Brain microvascular endothelial cell (primary cell): ENCODE measurements around the gene MYO3B.

Source experiments
- DNase-seq: peaks from one replicate; pipeline ENCODE4 v3.0.0-alpha.2; 2020
- H3K27ac ChIP-seq: fragments of 250-450 bp; sonication (Bioruptor Pico); 2 replicates; pipeline ENCODE4 v1.5.1; 2020; ENCODE audit warnings: mild to moderate bottlenecking, moderate library complexity
- H3K27me3 ChIP-seq: fragments of 250-450 bp; sonication (Bioruptor Pico); replicated peaks from 2 replicates; pipeline ENCODE4 v1.5.1; 2020; ENCODE audit warnings: mild to moderate bottlenecking
- H3K36me3 ChIP-seq: fragments of 250-450 bp; sonication (Bioruptor Pico); replicated peaks from 2 replicates; pipeline ENCODE4 v1.5.1; 2020; ENCODE audit warnings: mild to moderate bottlenecking
- H3K4me3 ChIP-seq: 2 replicates; pipeline ENCODE4 v1.5.1; 2011; ENCODE audit warnings: low read depth, mild to moderate bottlenecking, control low read depth, low read length, moderate library complexity
- in situ Hi-C: cut with HindIII; loops from 2 replicates; pipeline ENCODE4 v1.10.0; 2017; ENCODE audit warnings: low sequenced_read_pairs, low pct_ligation_motif_present
- TF ChIP-seq, protein P1 (sequence below): IDR thresholded peaks from 2 replicates; pipeline ENCODE4 v1.5.1; 2011; ENCODE audit warnings: low read depth, mild to moderate bottlenecking, moderate library complexity, low read length, control low read depth, inconsistent platforms; ENCODE audit errors: missing control alignments

MYO3B gene

GRCh38 chr2:170180031-170180566 is 2.2 kb downstream of the MYO3B start:
- H3K4me3 ChIP-seq = no peak overlapping the region
- TF ChIP-seq, protein P1, sequence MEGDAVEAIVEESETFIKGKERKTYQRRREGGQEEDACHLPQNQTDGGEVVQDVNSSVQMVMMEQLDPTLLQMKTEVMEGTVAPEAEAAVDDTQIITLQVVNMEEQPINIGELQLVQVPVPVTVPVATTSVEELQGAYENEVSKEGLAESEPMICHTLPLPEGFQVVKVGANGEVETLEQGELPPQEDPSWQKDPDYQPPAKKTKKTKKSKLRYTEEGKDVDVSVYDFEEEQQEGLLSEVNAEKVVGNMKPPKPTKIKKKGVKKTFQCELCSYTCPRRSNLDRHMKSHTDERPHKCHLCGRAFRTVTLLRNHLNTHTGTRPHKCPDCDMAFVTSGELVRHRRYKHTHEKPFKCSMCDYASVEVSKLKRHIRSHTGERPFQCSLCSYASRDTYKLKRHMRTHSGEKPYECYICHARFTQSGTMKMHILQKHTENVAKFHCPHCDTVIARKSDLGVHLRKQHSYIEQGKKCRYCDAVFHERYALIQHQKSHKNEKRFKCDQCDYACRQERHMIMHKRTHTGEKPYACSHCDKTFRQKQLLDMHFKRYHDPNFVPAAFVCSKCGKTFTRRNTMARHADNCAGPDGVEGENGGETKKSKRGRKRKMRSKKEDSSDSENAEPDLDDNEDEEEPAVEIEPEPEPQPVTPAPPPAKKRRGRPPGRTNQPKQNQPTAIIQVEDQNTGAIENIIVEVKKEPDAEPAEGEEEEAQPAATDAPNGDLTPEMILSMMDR = no peak
- no peak for DNase-seq
- H3K27ac ChIP-seq = no peak overlapping the region
- H3K36me3 ChIP-seq = no peaks in the 10 kb centered on the region
- no peaks in the 10 kb centered on the region for H3K27me3 ChIP-seq
- in situ Hi-C loops = no loop called here

GRCh38 chr2:170181602-170182001 is 3.7 kb downstream of the MYO3B start:
- in situ Hi-C loops = no loop called here
- no peaks in the 10 kb centered on the region for H3K36me3 ChIP-seq
- TF ChIP-seq, protein P1 = no peak
- no peak overlapping the region for H3K27ac ChIP-seq
- H3K27me3 ChIP-seq = no peaks in the 10 kb centered on the region
- no peak overlapping the region for H3K4me3 ChIP-seq
- no peak for DNase-seq

DNA sequence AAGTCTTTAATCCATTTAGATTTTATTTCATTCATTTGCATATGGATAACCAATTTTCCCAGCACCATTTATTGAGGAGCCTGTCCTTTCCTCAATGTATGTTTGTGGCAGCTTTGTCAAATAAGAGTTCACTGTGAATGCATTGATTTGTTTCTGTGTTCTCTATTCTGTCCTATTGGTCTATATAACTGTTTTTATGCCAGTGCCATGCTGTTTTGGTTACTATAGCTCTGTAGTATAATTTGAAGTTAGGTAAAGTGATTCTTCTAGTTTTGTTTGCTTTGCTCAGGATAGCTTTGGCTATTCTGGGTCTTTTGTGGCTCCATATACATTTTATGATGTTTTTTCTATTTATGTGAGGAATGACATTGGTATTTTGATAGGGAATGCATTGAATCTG is 7.4 kb downstream of the MYO3B start:
- Histone ChIP-seq H3K27ac (no peak overlapping the region), H3K27me3 (no peaks in the 10 kb centered on the region), H3K4me3 (no peak overlapping the region), H3K36me3 (no peaks in the 10 kb centered on the region)
- TF ChIP-seq, protein P1 = no peak
- in situ Hi-C loops = no loop called here
- no peak for DNase-seq

DNA sequence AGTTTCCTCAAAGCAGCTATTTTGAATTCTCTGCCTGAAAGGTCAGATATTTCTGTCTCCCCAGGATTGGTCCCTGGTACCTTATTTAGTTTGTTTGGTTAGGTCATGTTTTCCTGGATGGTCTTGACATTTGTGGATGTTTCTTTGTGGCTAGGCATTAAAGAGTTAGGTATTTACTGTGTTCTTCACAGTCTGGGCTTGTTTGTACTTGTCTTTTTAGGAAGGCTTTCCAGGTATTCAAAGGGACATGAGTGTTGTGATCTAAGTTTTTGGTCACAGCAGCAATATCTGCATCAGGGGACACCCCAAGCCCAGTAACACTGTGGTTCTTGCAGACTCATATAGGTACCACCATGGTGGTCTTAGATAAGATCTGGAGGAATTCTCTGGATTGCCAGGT is 11.8 kb downstream of the MYO3B start:
- TF ChIP-seq, protein P1 = no peak
- H3K27ac ChIP-seq = no peak overlapping the region
- no peak for DNase-seq
- in situ Hi-C loops = no loop called here
- no peaks in the 10 kb centered on the region for H3K27me3 ChIP-seq
- no peaks in the 10 kb centered on the region for H3K36me3 ChIP-seq
- H3K4me3 ChIP-seq = no peak overlapping the region

- Histone ChIP-seq H3K36me3 (no peaks in the 10 kb centered on the region), H3K27me3 (no peaks in the 10 kb centered on the region), H3K4me3 (no peak overlapping the region), H3K27ac (no peak overlapping the region)
- in situ Hi-C loops = no loop called here
- DNase-seq = no peak
- TF ChIP-seq, protein P1 = no peak
Measured at GRCh38 chr2:170190172-170190571, 12.2 kb downstream of the MYO3B start.

DNA sequence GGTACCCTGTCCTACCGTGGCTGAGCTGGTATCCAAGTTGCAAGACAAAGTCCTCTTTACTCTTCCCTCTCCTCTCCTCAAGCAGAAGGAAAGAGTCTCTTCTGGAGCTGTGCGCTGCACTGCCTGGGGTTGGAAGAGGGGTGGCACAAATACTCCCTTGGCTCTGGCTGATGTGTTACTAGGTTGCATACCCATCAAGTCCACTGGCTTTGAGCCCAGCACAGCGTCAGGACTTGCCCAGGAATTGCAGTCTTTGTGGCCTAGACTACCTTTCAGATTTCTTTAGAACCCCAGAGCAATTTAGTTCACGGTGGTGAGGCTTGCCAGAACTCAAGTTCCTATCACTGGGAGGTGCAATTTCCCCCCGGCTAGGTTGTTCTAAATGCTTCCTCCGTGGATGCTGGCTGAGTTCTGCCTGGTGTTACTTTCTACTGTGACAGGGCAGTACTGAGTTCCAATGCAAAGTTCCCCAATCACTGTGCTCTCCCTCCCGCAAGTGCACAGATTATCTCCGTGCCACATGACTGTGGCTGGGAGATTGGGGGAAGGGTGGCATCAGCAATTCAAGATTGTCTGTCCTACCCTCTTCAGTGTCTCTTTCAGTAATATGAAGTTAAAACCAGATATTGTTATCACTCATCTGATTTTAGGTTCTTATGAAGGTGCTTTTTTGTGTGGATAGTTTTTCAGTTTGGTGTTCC is 13.4 kb downstream of the MYO3B start:
- TF ChIP-seq, protein P1 = no peak
- H3K4me3 ChIP-seq = no peak overlapping the region
- no peaks in the 10 kb centered on the region for H3K36me3 ChIP-seq
- no peak for DNase-seq
- no peak overlapping the region for H3K27ac ChIP-seq
- in situ Hi-C loops = no loop called here
- no peaks in the 10 kb centered on the region for H3K27me3 ChIP-seq
